Right ventricle myocardium inferior (tissue), 1 donor: Measurements from ENCODE around the gene UBASH3B. TPM values are rescaled to one million over a fixed set of nuclear protein-coding genes. Genes with fewer than 3 reads are reported as not detected.
"Not testable (repeated sequence)": the region's sequence is repeated elsewhere in the genome, so short reads cannot be mapped to it uniquely, and the experiment has no call there.

Experiments
- ATAC-seq: fragments of 200-7000 bp; cut with Tn5 transposase; one replicate; pipeline ENCODE4 v1.9.1; 2020; ENCODE audit warnings: mild to moderate bottlenecking, moderate library complexity
- DNase-seq: peaks from one replicate; pipeline ENCODE4 v3.0.0; 2021; ENCODE audit errors: missing footprints
- intact Hi-C: fragments of 100-400 bp; cut with DNase I; formaldehyde crosslinking; loops from one replicate; pipeline ENCODE4 v1.11.0; 2022
- long read RNA-seq: library from polyadenylated mRNA; unstranded; transcript quantifications from one replicate; pipeline ENCODE4 v2.0.0, GENCODE V29; 2021
- total RNA-seq: library from RNA; stranded (reverse); fragmentation: NEBNext Ultra II Directional; extraction: Animal tissue kit (Norgen Biotek cat#: 25700); gene quantifications from one replicate; pipeline ENCODE4 v1.2.1, GENCODE V29; 2021
- donor health status: DM: no; HTN: yes; CAD: no; lungs with severe emphysema.

The UBASH3B gene
- total RNA-seq: 3.5 TPM
- long read RNA-seq: 0 reads

GRCh38 chr11:122655527-122656072 lies at the start of gene UBASH3B:
UBASH3B (plus strand) TSS chr11:122655722; CDS start chr11:122656050, 328 bp downstream.
- peak; percentile 92 for DNase-seq
- intact Hi-C loops: no loop called here
- peak; percentile 94 for ATAC-seq

- intact Hi-C loops, ATAC-seq, DNase-seq: not testable (repeated sequence)
Measured at GRCh38 chr11:122607162-122607561, 48.4 kb upstream of the UBASH3B start.

GRCh38 chr11:122612123-122612824 lies 43.2 kb upstream of the UBASH3B start:
- no peak for DNase-seq
- no peak for ATAC-seq
- intact Hi-C loops: no loop called here

GRCh38 chr11:122616718-122617117 lies 38.8 kb upstream of the UBASH3B start:
- DNase-seq: no peak
- intact Hi-C loops: no loop called here
- ATAC-seq: no peak

- ATAC-seq (no peak), DNase-seq (no peak)
- intact Hi-C loops: no loop called here
Measured at GRCh38 chr11:122617297-122617696, 38.2 kb upstream of the UBASH3B start.

- DNase-seq: no peak
- ATAC-seq: no peak
- intact Hi-C loops: no loop called here
Measured at GRCh38 chr11:122617926-122618325, 37.6 kb upstream of the UBASH3B start.

GRCh38 chr11:122618927-122619326 lies 36.6 kb upstream of the UBASH3B start:
- intact Hi-C loops: no loop called here
- ATAC-seq: no peak
- DNase-seq: peak; percentile 73

GRCh38 chr11:122619757-122620156 lies 35.8 kb upstream of the UBASH3B start:
- intact Hi-C loops: no loop called here
- DNase-seq (no peak), ATAC-seq (no peak)

GRCh38 chr11:122625501-122625900 lies 30.0 kb upstream of the UBASH3B start:
- ATAC-seq, DNase-seq, intact Hi-C loops: not testable (repeated sequence)

GRCh38 chr11:122625976-122626665 lies 29.4 kb upstream of the UBASH3B start:
- intact Hi-C loops: no loop called here
- ATAC-seq (no peak), DNase-seq (no peak)

- intact Hi-C loops: no loop called here
- ATAC-seq: no peak
- no peak for DNase-seq
Measured at GRCh38 chr11:122627745-122628144, 27.8 kb upstream of the UBASH3B start.

GRCh38 chr11:122628810-122629555 lies 26.5 kb upstream of the UBASH3B start:
- intact Hi-C loops: loop anchor here (1.0 kb wide), 1 partner anchor 152 kb away; no protein-coding TSS in a partner anchor
- ATAC-seq: peak; percentile 67
- DNase-seq: no peak

- DNase-seq: no peak
- no peak for ATAC-seq
- intact Hi-C loops: no loop called here
Measured at GRCh38 chr11:122632181-122632824, 23.2 kb upstream of the UBASH3B start.

- intact Hi-C loops: loop anchor here (1.0 kb wide), 2 partner anchors 148 to 221 kb away; no protein-coding TSS in a partner anchor
- DNase-seq: no peak
Measured at GRCh38 chr11:122633219-122633829, 22.2 kb upstream of the UBASH3B start.

GRCh38 chr11:122634501-122634900 lies 21.0 kb upstream of the UBASH3B start:
- ATAC-seq (no peak), DNase-seq (no peak)
- intact Hi-C loops: no loop called here

More at GRCh38 chr11:122633219-122633829, 22.2 kb upstream of the UBASH3B start:
- ATAC-seq: no peak

GRCh38 chr11:122637541-122637940 lies 18.0 kb upstream of the UBASH3B start:
- no peak for ATAC-seq
- intact Hi-C loops: no loop called here

GRCh38 chr11:122642472-122642922 lies 13.0 kb upstream of the UBASH3B start:
- intact Hi-C loops: no loop called here
- ATAC-seq (no peak), DNase-seq (no peak)

More at GRCh38 chr11:122637541-122637940, 18.0 kb upstream of the UBASH3B start:
- DNase-seq: no peak

GRCh38 chr11:122642971-122643370 lies 12.6 kb upstream of the UBASH3B start:
- intact Hi-C loops: no loop called here
- ATAC-seq: no peak
- no peak for DNase-seq
